HG02571 (cell line): Measurements from ENCODE around the gene EXOSC9.

ENCODE experiments used
- ATAC-seq: cut with Tn5 transposase; IDR thresholded peaks from one replicate; pipeline ENCODE4 v1.9.1; 2021; ENCODE audit warnings: mild to moderate bottlenecking, moderate library complexity; ENCODE audit not compliant: unreplicated experiment

EXOSC9 gene

GRCh38 chr4:121822796-121823504, 21.8 kb downstream of the EXOSC9 start:
- peak; percentile 35 for ATAC-seq

DNA sequence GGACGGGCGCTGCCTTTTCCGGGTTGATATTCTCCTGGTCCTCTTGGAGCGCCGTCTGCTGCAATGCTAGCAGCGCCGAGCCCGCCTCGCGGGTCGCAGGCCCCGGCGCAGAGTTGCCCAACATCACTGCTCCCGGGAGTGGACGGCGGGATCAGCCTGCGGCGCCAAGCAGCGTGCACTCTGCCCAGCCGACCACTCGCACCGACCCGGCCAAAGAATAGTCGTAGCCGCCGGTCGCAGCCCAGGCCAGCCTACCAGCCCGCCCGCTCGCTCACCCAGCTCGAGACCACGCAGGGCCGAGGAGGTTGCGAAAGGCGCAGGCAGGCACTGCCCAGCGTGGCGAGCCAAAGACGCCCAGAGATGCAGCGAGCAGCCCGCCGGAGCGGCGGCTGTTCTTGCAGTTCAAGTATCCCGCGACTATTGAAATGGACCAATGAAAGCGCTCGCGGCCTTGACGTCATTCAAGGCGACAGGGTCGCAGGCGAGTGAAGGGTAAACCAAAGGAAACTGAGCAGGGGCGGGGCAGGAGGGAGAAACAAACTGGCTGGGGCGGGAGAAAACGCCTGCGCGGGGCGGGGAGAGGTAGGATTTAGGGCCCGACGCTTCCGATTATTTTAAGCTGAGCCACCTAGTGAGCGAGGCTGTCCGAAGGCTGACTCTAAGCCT, 22.5 kb downstream of the EXOSC9 start, which contains the start of gene CCNA2:
Gene CCNA2, minus strand, starts transcription at position 379 of the 666 bp plus-strand sequence. Its CDS starts 255 bp downstream, at position 124.
- peak; percentile 94 for ATAC-seq

DNA sequence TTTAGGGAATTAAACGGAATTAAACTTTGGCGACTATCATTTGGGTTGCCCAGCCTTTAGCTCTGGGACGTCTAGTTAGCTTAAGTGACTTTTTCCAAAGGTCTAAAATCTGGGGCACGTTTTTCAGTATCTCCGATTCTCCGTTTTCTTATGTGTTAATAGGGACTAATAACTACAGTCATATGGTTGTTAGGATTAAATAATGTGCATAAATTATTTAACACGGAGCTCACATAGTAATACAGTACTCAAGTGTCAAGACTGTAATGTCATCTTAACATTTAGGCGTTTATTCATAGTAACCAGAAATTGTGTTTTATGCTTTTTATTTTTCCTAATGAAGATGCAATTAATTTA, 23.0 kb downstream of the EXOSC9 start:
- ATAC-seq, result no peak

DNA sequence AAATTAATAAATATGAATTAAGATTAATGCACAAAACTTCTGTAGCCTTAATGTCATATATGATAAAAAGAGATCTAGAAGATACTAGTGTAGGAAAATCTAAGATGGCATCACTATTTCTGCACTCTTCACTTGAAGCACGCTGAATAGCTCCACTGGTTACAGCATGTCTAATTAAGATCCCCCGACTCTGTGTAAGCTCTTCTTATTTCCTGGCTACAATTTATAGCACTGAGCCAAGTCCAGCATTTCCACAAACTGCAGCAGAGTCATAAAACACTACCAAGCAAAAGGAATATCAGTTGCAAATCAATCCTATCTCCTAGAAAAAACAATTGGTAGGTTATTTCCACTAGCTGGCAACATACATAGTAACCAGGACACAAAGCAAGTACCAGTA, 23.8 kb downstream of the EXOSC9 start:
- no peak for ATAC-seq

DNA sequence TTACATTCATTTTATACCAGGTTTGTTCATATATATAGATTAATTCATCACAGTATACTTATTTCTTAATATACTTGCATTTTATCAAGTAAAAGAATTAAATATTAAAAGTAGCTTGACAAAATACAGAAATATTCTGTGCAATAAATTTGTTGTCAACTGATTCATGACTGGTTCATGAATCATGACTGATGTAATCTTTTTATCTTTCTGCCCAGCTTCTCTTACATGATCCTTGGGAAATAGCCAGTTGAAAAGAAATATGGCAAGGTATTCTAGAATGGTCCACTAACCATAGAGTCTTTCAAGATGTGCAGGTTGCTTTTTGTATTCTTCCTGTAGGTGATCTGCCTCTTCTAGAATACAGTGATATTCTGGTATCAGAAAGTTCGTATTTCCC, 26.7 kb downstream of the EXOSC9 start:
- ATAC-seq, result no peak

GRCh38 chr4:121829511-121829910, 28.4 kb downstream of the EXOSC9 start:
- no peak for ATAC-seq

DNA sequence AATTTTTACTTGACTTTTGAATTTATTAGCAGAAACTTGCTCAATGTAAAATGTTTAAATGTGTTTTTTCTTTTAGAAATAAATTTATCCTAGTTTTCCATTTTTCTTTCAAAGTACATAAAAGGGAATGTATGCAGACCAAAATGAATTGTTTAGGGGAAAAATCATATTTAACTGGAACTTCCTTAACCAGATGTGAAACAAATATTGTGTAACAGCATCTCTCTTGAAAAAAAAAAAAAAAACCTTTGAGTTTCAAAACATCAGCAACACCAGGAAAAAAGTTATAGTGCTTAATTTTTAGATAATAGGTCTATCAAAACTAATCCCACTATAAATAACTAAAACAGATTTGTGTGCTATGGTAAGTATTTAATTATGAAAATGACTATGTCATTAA, 37.0 kb downstream of the EXOSC9 start:
- no peak for ATAC-seq

DNA sequence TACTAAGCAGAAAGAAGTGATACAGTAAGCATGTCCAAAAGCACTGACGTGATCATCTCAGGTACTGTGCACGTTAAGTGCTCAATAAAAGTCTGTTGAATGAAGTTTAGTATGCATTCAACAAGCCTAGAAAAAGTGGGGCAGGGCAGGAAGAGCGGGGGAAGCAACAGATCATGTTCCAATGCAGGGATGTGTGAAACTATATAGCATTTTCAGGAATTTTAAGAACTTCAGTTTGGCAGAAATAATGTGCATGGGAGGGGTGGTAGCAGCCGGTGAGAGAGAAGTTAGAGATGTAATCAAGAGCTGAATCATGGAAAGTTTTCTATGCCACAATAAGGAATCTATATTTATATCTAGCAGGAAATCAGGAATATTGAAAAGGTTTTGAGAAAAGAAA, 41.7 kb downstream of the EXOSC9 start:
- no peak for ATAC-seq

- ATAC-seq, result no peak
These were observed 45.5 kb downstream of the EXOSC9 start for GRCh38 chr4:121846662-121847061.

GRCh38 chr4:121851354-121851753, 50.2 kb downstream of the EXOSC9 start:
- ATAC-seq, result no peak

- no peak for ATAC-seq
These were observed 59.0 kb downstream of the EXOSC9 start for GRCh38 chr4:121860121-121860520.

- no peak for ATAC-seq
These were observed 60.3 kb downstream of the EXOSC9 start for GRCh38 chr4:121861426-121861825.

DNA sequence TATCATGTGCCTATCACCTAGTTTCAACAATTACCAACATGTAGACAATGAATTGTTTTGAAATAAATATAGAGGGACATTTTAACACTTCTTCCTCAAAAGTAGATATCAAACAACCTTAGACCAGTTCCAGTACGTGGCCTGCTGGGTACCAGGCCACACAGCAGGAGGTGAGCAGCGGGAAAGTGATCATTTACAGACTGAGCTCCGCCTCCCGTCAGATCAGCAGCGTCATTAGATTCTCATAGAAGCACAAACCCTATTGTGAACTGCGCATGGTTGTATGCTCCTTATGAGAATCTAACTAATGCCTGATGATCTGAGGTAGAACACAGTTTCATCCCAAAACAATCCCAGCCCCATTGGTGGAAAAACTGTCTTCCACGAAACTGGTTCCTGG, 62.7 kb downstream of the EXOSC9 start:
- no peak for ATAC-seq
